GM18907 (cell line): ENCODE data around the gene DYDC1.
"Not testable (repeated sequence)": the region's sequence is repeated elsewhere in the genome, so short reads cannot be mapped to it uniquely, and the experiment has no call there.

Source experiments
- ATAC-seq: cut with Tn5 transposase; IDR thresholded peaks from one replicate; pipeline ENCODE4 v1.9.1; 2021; ENCODE audit warnings: mild to moderate bottlenecking, moderate library complexity; ENCODE audit not compliant: unreplicated experiment

Gene DYDC1

DNA sequence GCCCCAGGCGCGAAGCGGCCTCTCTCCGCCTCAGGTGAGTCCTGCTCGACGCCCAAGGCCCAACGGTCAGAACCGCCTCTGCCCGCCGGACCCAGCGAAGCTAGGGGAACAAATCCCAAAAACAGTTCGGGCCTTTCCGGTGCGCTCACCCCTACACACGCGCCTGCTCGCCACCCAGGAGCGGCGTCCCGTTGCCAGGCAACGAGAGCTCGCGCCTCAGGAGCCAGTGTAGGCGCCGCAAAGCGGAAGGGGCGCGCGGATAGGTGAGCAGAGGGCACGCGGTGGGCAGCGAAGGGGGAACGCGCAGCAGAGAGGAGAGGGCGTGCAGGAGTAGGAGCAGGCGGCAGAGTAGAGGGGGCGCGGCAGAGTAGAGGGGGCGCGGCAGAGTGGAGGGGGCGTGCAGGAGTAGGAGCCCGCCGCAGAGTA, at the start of gene DYDC1, which contains the start of gene DYDC2:
Gene DYDC1, minus strand, starts transcription at position 193 of the 426 bp plus-strand sequence. CDS start 4,154 bp downstream, outside the sequence.
Gene DYDC2, plus strand, starts transcription at position 219 of the 426 bp plus-strand sequence. CDS start 5,663 bp downstream, outside the sequence.
- ATAC-seq: peak; percentile 89

DNA sequence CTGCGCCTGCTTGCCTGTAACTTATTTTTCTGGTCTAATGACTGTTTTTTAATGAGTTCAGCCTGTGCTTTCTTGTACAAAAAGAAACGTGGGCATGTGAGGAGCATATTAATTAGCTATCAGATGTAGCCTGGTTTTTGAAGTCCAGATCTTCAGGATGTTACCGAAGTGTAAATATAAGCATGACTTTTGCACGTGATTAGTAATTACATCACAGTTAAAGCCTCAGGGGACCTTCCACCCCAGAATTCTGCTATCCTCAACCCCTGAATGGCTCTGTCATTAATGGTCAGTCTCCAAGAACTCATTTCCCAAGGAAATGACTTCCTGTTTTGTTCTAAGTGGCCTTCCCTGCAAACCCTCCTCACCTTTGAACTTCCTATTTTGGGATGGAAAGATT, 49.6 kb upstream of the DYDC1 start:
- ATAC-seq: no peak

DNA sequence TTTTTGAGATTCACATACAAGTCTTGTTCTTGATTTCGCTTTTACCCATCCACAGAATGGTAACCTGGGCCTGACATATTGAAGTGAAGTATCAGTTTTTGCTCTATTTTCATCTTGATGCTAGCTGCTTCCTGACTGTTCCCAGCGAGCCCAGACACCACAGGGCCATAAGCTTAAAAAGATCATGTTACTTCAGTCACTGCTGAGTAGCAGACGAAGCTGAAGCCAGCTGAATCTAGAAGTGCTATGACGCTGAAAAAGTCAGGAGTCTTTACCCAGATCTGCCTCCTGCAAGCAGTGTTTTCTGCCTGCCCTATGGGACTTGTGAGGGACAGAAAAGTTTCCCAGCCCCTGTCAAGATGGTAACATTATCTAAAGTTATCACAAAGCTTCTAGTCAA, 49.1 kb upstream of the DYDC1 start:
- no peak for ATAC-seq

DNA sequence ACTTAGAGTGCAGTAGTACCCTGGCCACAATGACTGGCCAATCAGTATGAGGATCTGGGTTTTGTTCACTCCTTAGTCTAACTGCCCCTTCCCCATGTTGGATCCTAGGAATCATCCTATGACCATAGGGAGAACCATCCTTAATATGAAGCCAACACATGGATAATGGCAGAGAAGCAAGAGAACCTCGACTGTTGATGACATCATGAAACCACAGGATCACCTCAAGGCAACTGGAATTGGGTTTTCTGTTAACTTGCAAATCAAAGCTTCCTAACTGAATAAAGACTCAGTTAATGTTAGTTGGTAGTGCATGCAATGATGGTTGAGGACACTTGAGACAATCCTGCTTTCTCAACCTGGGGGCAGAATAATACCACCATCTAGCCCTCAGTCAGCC, 48.5 kb upstream of the DYDC1 start:
- no peak for ATAC-seq

DNA sequence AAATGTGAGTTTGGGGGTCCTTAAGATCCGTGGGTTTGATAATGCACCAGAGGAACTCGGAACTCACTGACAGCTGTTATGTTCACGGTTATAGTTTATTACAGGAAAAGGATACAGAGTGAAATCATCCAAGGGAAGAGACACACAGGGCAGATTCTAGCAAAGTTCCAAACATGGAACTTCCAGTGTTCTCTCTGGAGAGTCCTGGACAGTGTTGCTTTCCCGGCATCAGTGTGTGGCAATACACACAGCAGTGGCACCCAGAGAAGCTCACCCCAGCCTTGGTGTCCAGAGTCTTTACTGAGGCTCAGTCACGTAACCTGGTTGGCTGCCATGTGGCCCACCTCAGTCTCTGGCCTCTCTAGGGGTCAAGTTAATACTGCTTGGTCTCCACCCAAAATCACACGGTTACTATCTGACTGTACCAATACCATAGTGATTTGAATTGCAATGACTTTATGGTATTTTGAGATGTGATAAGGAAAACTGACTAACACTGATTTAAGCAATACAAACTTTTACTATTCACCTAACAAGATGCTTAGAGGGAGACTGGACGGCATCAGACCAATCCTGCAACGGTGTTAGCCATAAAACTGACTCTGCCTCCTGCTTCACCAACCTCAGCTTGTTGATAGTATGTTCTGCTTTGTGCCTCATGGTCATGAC, 43.7 kb upstream of the DYDC1 start:
- no peak for ATAC-seq

DNA sequence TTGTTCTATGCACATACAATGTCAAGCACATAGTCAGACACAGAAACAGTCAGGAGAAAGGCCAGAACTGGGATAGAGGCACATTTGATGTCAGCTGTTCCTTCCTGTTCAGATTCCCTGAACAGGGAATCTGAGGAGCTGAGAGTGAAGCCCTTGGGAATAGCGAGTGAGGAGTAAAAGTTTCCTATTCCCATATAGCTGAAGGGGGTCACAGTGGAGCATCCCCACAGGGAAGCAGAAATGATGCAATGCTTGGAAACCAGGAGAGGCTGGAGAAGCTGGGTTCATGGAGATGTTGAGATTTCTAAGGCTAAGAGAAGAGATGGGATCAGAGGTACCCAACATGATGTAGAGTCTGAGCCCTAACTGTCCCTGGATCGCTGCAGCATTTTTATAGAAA, 40.5 kb upstream of the DYDC1 start:
- no peak for ATAC-seq

DNA sequence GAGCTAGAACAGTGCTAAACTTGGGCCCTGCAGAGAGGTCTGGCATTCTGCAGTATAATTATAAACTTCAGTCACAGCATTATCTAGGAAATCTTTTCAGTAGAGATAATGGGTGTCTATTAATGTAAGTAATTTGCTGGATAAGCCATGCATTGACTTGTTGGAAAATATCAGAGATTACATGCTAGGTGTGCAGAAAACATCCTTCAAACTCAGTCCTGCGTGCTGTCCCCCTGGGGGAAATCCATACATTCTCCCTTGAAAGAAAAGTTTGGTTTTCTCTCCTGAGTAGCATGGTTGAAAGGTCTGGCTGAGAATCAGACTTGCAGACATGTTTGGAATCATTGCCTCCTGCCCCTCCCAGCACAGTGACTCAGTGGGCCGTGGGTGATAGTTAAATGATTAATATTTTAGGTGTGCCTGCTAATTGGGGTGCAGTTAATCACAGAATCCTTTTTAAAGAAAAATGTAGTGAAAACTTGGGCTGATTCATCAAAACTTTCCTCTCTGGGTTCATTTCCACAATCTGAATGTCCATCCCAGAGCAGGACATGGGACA, 37.9 kb upstream of the DYDC1 start:
- ATAC-seq: no peak

DNA sequence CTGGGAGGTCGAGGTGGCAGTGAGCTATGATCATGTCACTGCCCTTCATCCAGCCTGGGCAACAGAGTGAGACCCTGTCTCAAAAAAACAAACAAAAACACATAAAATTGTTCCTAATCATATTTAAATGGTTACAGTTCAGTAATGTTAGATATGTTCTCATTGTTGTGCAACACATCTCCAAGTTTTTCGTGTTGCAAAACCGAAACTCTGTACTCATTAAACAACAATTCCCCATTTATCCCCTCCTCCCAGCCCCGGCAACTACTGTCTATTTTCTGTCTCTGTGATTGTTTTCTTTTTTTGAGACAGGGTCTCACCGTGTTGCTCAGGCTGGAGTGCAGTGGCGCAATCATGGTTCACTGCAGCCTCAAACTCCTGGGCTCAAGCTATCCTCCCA, 35.7 kb upstream of the DYDC1 start:
- ATAC-seq: no peak

DNA sequence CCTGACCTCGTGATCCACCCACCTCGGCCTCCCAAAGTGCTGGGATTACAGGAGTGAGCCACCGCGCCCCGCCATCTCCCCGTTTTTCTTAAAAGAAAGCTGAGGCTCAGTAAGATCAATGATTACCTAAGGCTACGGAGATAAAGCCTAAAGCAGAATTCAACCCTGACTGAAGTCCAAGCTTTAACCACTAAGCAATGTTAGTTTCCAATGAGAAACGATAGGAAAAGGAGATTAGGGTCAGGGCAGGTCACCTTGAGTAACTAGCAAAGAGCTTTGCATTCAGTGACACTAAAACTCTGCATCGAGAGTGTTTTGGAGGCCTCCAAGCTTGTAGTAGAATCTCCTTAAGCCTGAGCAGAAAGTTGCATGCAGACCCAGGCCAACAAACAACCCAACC, 34.2 kb upstream of the DYDC1 start:
- no peak for ATAC-seq

DNA sequence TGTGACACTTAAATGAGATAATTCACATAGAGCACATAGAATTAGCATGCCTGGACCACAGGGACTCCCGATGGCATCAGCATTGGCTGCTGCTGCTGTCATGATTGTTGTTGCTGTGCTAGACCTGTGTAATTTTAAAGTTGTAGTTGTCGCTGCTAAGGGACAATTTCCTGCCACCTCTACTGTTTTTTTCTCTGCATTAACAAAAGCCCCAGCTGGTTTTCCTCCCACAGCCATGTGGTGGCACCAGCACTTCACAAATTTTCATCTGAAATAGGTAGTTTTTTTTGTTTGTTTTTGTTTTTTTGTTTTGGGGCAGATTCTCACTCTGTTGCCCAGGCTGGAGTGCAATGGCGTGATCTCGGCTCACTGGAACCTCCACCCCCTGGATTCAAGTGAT, 26.4 kb upstream of the DYDC1 start:
- no peak for ATAC-seq

DNA sequence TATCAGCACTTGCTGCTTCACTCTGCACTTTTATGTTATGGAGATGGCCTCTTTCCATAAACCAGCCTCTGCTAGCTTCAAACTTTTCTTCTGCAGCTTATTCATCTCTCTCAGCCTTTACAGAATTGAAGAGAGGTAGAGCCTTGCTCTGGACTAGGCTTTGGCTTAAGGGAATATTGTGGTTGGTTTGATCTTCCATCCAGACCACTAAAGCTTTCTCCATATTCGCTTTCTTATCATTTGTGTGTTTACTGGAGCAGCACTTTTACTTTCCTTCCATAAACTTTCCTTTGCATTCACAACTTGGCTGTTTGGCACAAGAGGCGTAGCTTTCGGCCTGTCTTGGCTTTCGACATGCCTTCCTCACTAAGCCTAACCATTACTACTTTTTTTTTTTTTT, 23.6 kb upstream of the DYDC1 start:
- ATAC-seq: no peak

DNA sequence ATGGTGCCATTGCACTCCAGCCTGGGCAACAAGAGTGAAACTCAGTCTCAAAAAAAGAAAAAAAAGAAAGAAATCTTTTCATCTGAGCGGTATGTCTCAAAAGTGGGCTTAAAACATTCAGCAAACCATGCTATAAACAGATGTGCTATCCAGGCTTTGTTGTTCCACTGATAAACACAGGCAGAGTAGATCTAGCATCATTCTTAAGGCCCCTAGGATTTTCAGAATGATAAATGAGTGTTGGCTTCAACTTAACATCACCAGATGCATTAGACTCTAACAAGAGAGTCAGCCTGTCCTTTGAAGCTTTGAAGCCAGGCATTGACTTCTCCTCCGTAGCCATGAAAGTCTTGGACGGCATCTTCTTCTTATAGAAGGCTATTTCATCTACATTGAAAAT, 23.1 kb upstream of the DYDC1 start:
- ATAC-seq: no peak

DNA sequence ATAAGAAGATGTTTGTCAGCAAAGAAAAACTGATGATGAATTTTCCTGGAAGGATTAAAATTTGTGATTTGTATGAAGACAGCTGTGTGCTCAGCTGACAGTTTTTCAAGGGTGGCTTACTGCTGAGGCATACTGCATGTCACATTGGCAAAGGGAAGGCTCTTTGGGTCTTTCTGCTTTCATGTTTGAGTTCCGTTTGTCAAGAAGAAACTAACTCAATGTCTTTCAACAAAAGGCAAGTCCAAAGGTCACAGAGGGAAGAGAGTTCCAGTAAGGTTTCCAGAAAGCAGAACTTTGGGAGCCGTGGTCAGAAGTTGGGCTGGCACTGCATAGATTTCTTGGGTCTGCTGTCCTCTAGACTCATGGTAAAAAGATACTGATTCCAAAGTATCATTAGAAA, 16.9 kb upstream of the DYDC1 start:
- no peak for ATAC-seq

DNA sequence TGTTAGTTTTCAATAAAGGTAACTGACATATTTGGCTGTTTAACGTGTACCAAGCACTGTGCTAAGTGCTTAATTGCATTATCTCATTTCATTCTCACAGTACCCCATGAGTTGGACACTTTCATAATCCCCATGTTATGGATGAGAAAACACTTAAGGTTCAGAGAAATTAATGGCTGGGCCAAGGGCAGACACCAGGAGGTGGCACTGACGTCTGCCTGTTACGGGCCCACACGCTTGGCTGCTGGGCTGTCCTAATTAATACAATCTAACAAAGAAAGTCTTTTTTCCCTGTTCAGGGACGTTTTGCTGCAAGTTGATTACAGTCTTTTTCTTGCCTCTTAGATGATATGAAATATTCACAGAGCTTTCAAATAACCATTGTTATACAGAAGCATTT, 16.1 kb upstream of the DYDC1 start:
- ATAC-seq: no peak

DNA sequence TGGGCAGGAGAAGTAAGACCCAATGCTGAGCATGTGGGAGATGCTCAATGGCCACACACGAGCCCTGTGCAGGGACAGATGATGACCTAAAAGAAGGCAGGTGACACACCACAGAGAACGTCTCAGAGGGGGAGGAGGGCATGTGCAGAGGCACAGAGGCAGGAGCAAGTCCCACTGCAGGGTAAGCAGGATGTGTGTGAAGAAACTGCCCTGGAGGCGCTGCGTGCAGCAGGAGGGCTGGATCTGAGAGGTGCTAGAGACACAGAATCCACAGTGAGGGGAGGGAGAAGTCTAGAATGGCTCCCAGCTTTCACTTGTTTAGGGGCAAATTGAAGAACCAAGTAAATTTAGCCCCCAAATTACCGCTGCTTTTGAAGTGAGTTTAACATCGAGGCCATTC, 14.9 kb upstream of the DYDC1 start:
- ATAC-seq: no peak

DNA sequence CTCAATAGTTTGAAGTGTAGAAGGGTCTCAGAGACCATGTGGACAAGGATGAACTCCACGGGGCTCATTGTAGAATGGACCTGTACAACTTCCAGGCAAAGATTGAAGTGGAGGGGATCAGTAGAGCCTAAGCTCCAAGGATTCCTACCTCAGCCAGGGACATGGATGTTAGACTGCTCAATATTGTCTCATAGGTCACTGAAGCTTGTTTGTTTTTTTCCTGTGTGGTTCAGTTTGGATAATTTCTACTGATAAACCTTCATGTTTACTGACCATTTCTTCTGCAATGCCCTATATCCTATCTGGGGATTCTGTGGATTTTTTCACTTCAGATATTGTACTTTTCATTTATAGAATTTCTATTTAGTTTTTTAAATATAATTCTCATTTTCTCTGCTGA, 9.0 kb upstream of the DYDC1 start:
- no peak for ATAC-seq

DNA sequence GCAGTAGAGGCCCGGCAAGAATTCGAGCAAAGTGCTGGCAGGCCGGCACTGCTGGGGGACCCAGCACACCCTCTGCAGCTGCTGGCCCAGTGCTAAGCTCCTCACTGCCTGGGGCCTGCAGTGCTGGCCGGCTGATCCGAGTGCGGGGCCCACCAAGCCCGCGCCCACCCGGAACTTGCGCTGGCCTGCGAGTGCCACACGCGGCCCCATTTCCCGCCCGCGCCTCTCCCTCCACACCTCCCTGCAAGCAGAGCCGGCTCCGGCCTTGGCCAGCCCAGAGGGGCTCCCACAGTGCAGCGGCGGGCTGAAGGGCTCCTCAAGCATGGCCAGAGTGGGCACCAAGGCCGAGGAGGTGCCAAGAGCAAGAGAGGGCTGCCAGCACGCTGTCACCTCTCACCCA, 3.1 kb upstream of the DYDC1 start:
- ATAC-seq: no peak

DNA sequence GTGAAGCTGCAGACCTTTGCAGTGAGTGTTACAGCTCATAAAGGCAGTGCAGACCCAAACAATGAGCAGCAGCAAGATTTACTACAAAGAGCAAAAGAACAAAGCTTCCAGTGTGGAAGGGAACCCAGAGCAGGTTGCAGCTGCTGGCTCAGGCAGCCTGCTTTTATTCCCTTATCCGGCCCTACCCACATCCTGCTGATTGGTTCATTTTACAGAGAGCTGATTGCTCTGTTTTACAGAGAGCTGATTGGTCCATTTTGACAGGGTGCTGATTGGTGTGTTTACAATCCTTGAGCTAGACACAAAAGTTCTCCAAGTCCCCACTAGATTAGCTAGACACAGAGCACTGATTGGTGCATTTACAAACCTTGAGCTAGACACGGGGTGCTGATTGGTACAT, 2.4 kb upstream of the DYDC1 start:
- not testable (repeated sequence) for ATAC-seq

DNA sequence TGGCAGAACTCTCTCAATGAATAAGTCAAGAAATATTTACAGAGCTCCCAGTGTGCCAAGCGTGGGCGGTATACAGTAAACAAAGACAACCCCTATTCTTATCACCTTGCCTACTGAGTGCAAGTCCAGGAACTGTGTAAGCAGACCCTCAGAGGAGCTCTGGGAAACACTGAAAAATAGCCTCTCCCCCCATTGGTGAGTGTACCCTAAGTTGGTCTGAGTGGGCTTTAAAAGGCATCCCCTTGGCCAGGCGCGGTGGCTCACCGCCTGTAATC, 1.2 kb upstream of the DYDC1 start:
- no peak for ATAC-seq

DNA sequence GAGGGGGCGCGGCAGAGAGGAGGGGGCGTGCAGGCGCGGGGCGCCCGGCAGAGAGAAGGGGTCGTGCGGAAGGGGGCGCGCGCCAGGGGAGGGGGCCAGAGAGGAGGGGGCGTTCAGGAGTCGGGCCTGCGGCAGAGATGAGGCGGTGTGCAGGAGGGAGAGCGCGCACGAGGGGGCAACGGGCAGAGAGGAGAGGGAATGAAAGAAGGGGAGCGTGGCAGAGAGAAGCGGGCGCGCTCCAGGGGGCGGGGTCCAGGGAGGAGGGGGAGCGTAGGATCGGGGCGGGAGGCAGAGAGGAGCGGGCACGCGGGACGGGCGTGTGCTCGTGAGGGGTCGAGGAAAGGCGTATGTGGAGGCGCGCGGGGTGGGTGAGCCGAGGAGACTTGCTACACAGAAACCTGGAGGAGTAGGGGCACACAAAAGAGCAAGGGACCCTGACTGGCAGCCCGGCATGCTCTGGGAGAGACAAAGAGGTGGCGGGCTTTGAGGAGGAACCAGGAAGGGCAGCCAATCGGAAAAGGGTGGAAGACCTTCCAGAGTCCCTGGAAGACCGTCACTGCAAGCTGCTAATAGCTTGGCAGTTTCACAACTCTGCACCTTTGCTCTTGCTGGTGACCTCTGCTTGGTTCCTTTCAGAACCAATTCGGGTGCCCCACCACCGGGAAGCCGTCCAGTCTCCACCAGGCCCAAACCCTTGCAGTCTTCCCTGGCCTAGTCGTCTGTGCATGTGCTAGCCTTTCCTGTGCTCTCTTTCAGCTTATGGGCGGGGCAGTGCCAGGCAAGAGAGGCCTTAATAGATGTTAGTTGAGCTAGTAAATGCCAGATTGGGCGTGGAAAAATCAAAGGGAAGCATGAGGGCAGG, 665 bp upstream of the DYDC1 start:
- ATAC-seq: no peak

DNA sequence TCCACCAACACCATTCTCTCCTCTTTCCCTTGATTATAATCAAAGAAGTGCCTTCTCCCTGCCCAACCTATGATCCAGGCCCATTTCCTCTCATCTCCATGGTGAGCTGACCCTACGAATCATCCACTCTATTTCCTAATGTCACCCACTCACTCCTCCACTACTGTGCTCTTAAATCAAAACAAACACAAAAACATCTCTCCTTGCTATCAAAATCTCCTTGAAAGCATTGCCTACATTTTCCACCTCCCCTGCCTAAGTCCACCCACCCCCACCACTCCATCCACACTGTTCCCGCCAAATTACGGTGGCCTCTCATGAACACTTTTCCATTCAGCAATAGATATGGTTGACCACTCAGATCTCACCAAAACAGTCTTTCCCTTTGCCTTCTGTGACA, 5.3 kb downstream of the DYDC1 start:
- ATAC-seq: no peak

DNA sequence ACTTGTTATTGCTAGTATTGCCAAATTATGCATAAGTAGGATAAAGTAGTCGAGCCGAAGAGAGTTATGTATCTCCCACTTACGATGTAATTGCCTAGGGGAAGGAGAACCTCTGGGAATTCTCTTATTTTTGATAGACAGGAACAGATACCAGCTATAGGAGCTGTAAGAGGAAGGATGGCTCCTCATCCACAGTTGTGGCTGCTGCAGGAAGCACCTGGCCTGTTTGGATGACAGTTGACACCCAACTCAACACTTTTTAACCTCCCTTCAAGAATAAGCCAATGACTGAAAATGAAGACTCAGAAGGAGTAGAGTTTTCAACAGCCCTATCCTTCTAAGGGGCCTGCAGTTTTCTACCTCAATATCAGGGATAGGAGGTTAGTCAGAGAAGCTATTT, 6.3 kb downstream of the DYDC1 start:
- no peak for ATAC-seq
